Measurements from ENCODE around the gene AOC2.

DNA sequence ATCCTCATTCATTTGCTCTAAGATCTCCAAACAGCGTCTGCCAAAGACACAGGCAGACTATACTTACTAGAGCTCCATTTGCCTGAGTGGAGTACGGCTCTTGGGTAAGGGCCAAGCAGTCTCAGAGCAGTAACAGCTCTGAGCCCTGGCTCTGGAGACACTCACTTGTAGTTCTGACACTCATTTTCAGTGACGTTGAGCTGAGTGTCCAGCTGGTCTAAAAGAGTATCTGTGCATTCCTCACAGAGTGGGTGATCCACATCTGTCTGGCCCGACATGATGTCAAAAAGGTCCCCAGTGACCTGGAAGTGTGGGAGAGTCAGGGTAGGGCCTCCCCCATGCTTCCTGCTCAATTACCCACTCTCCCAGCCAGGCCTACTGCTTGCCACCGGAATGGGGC is 26.0 kb upstream of the AOC2 start:
- TF ChIP-seq, protein P1, sequence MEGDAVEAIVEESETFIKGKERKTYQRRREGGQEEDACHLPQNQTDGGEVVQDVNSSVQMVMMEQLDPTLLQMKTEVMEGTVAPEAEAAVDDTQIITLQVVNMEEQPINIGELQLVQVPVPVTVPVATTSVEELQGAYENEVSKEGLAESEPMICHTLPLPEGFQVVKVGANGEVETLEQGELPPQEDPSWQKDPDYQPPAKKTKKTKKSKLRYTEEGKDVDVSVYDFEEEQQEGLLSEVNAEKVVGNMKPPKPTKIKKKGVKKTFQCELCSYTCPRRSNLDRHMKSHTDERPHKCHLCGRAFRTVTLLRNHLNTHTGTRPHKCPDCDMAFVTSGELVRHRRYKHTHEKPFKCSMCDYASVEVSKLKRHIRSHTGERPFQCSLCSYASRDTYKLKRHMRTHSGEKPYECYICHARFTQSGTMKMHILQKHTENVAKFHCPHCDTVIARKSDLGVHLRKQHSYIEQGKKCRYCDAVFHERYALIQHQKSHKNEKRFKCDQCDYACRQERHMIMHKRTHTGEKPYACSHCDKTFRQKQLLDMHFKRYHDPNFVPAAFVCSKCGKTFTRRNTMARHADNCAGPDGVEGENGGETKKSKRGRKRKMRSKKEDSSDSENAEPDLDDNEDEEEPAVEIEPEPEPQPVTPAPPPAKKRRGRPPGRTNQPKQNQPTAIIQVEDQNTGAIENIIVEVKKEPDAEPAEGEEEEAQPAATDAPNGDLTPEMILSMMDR (IDR thresholded peaks at IDR 0.05; ENCODE audit: poor library complexity) = no peak
- TF ChIP-seq EZH2phosphoT487 (IDR thresholded peaks at IDR 0.05; ENCODE audit: low read depth, severe bottlenecking, unreplicated experiment) = no peak

Data from hepatocyte (in vitro differentiated cells).